Fibroblast of mammary gland (primary cell): Measurements from ENCODE around the gene PARD3B.

Source experiments
- DNase-seq: peaks from one replicate; pipeline ENCODE4 v3.0.0-alpha.2; 2010; ENCODE audit warnings: low read depth
- H3K4me3 ChIP-seq: 2 replicates; pipeline ENCODE4 v1.5.1; 2011; ENCODE audit warnings: low read depth, mild to moderate bottlenecking, low read length, moderate library complexity; ENCODE audit not compliant: control insufficient read depth
- TF ChIP-seq, protein P1 (sequence below): conservative IDR thresholded peaks from 2 replicates; pipeline ENCODE4 v1.5.1; 2011; ENCODE audit warnings: low read depth, low read length, inconsistent platforms; ENCODE audit not compliant: control insufficient read depth, insufficient read depth

Gene PARD3B

DNA sequence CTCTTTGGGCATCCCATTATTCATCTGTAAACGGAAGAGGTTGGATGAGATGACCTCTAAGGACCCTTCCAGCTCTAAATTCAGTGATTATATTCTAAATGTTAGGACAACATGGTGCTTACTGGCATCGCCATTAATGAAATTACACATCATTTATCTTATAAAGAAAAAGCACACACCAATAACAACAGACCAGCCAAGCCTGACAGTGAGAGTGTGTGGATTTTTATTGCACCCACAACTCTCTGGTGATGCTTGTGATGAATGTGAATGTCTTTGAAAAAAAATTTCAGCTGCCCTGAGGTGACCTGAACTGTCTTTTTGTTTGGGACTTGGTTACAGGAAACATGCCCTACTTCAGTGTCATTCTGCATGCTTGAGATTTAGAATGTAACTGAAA is 623.7 kb downstream of the PARD3B start:
- no peak overlapping the region for H3K4me3 ChIP-seq
- TF ChIP-seq, protein P1, sequence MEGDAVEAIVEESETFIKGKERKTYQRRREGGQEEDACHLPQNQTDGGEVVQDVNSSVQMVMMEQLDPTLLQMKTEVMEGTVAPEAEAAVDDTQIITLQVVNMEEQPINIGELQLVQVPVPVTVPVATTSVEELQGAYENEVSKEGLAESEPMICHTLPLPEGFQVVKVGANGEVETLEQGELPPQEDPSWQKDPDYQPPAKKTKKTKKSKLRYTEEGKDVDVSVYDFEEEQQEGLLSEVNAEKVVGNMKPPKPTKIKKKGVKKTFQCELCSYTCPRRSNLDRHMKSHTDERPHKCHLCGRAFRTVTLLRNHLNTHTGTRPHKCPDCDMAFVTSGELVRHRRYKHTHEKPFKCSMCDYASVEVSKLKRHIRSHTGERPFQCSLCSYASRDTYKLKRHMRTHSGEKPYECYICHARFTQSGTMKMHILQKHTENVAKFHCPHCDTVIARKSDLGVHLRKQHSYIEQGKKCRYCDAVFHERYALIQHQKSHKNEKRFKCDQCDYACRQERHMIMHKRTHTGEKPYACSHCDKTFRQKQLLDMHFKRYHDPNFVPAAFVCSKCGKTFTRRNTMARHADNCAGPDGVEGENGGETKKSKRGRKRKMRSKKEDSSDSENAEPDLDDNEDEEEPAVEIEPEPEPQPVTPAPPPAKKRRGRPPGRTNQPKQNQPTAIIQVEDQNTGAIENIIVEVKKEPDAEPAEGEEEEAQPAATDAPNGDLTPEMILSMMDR, result no peak
- no peak for DNase-seq

DNA sequence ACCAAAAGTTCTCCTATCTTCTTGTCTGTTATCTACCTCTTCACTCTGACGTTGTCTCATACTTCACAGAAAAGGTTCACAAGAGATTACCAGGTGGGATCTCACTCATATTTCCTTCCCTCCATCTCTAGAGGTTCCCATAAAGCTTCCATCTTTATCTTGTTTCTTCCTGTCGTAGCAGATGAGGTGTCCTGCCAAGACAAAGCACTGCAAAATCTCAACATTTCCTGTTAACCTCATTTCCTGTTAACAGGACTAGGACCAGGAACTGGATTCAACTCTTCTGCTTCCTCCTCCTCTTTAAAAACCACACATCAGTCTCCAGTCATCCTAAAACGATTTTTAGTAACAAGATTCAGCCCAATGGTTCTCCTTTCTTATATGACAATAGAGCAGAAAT is 624.2 kb downstream of the PARD3B start:
- TF ChIP-seq, protein P1, result no peak
- H3K4me3 ChIP-seq, result no peak overlapping the region
- DNase-seq, result no peak

DNA sequence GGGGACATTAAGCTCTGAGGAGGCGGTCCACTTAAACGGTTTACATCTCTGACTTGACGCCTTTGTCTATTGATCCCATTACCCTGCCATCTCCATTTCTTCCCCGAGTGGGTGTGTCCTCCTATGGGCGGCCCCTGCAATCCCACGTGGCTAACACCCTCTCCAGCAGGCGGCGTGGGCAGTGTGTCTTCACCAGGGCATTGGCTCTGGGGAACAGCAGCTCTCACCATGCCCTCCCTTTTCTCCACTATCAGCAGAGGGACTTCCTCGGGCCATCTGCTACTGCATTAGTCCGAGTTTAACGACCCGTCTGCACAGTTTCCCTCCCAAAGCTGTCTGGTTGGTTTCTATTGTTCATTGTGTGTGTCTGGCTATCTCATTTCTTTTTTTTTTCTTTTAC is 625.1 kb downstream of the PARD3B start:
- TF ChIP-seq, protein P1, result no peak

DNA sequence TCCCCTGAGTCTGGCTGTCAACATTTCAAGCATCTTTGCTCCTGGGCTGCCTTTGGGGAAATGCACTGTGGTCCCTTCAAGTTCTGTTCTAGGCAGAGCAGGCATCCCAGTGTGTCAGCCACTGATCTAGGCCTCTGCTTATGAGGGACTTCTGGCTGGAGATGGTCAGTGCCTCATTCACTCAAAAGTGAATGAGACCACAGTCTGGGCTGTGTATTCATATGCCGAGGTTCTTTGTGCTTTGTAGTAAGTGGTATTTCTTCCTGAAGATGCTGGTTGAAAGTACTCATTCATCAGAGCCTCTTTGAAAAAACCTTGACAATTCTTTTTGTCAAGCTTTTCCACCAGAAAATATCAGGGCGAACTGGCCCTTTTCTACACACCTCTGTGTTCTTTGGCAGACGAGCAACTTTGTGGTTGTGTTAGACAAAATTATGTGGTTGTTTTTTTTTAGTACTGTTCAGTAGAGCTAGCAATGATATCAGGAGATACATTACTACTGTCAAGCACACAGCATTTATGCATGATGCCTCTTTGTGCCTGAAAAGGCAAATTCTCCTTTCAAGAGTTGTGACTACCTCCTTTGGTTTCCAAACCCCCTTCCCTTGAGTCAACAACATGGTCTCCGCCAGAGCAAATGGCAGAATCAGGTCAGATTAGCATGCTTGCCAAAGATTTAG is 626.1 kb downstream of the PARD3B start:
- H3K4me3 ChIP-seq, result no peak overlapping the region
- TF ChIP-seq, protein P1, result no peak
- DNase-seq, result no peak

More for the DNA sequence above, 625.1 kb downstream of the PARD3B start:
- no peak for DNase-seq
- no peak overlapping the region for H3K4me3 ChIP-seq

DNA sequence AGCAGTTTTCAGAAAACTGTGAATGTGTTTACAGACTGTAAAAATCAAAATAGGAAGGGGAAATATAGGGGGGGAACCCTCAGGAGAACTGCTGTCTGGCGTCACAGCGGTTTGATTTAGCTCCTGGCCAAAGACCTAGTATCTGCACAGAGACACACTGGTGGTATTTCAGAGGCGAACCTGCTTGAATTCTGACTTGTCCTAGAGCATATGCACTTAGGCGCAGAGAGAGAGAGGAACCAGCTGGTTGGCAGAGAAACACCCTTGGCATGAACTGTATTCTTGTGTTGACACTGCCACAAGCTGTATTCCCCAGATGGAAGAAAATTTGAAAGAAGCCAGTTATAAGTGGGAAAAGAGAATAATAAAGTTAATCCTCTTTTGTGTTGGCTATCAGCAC is 630.6 kb downstream of the PARD3B start:
- DNase-seq, result no peak
- H3K4me3 ChIP-seq, result no peak overlapping the region
- TF ChIP-seq, protein P1, result no peak

DNA sequence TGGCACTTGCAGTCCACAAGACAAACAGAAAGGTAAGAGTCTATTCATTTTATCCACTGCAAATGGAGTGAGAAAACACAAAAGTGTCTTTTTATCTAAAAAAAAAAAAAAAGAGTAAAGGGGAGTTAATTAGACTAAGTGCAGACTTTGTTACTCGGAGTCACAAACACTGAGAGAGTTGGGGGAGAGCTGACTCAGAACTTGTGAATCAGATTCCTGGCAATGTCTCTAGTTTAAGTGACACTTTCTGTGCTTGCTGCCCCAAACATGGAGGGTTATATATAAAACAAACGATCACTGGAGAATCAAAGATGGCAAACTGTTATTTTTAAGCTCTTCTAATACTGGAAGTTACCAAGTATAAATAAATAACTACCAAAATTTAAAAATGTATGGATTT is 631.3 kb downstream of the PARD3B start:
- TF ChIP-seq, protein P1, result no peak
- DNase-seq, result no peak

DNA sequence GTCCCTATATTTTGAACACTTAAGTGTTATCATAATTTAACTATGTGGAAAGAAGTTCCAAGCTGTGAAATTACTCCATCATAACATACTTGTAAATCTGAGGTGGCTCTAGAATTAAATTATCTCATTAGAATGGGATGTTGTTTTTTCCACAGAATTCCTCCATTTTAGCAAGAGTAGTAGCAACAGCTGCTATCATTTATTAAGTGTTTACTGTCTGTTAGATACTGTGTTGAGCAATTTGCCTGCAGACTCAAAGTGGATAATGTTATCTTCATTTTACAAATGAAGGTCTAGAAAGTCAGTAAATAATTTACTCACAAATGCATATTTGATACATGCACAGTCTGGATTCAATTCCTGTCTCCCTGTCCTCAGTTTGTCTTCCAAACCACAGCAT is 632.3 kb downstream of the PARD3B start:
- TF ChIP-seq, protein P1, result no peak
- no peak for DNase-seq
- no peak overlapping the region for H3K4me3 ChIP-seq

More for the DNA sequence above, 631.3 kb downstream of the PARD3B start:
- no peak overlapping the region for H3K4me3 ChIP-seq
